ENCODE results near the gene KCNF1.

Gene KCNF1

DNA sequence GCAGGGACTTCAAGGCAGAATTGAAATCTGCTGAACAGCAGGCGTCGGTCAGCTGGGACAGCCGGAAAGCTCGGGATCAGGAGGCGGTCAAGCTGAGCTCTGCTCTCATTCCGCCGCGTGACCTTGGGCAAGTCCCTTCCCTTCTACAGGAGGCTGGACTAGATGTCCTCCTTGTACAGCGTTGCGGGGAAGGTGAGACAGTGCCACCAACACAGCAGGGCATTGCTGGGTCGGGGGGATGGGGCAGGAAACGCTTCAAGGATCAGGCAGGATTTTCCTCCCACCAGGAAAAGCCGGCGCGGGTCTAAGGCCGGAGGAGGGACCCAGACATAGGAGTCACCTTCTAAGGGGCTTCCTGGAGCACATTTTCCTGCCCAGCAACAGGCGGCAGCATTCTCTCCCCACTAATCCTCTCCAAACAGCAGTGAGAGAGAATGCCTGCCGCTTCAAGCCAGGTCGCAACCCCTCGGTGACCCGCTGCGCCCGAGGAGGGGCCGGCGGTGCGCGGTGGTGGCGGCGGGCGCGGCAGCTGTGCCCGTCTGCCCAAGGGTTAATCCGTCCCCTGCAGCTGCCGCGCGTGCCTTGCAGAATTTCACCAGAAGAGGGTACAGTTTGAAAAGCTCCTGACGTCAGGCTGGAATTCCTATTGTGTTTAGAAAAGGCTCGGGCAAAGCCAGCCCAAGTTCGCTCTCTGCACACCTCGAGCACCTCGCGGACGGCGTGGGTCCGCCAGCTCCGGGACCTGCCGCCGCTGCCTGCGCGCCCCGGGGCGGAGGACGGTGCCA, at the start of gene KCNF1:
Gene KCNF1, plus strand, starts transcription at position 644 of the 785 bp plus-strand sequence. CDS start 493 bp downstream, outside the sequence.
- peaks cover 72% of the 10 kb centered on the region for H3K27me3 Mint-ChIP-seq (ENCODE audit: low read depth, poor library complexity)
- peaks cover 7% of the 10 kb centered on the region for H3K9me3 Mint-ChIP-seq
- no peaks in the 10 kb centered on the region for H3K36me3 Mint-ChIP-seq (ENCODE audit: low read depth)
- H3K4me3 Mint-ChIP-seq, result peak within 1 kb of the TSS; percentile 79
- DNase-seq, result peak; percentile 71
- no peak within 1 kb of the TSS for H3K27ac Mint-ChIP-seq
- TF ChIP-seq, protein P1, sequence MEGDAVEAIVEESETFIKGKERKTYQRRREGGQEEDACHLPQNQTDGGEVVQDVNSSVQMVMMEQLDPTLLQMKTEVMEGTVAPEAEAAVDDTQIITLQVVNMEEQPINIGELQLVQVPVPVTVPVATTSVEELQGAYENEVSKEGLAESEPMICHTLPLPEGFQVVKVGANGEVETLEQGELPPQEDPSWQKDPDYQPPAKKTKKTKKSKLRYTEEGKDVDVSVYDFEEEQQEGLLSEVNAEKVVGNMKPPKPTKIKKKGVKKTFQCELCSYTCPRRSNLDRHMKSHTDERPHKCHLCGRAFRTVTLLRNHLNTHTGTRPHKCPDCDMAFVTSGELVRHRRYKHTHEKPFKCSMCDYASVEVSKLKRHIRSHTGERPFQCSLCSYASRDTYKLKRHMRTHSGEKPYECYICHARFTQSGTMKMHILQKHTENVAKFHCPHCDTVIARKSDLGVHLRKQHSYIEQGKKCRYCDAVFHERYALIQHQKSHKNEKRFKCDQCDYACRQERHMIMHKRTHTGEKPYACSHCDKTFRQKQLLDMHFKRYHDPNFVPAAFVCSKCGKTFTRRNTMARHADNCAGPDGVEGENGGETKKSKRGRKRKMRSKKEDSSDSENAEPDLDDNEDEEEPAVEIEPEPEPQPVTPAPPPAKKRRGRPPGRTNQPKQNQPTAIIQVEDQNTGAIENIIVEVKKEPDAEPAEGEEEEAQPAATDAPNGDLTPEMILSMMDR (IDR thresholded peaks at IDR 0.05), result no peak
- peaks cover 27% of the 10 kb centered on the region for H3K4me1 Mint-ChIP-seq

- H3K36me3 Mint-ChIP-seq (ENCODE audit: low read depth), result no peaks in the 10 kb centered on the region
- H3K27me3 Mint-ChIP-seq (ENCODE audit: low read depth, poor library complexity), result peaks cover 43% of the 10 kb centered on the region
These were observed 49.4 kb upstream of the KCNF1 start for GRCh38 chr2:10862330-10862729.

GRCh38 chr2:10863047-10863446, 48.7 kb upstream of the KCNF1 start:
- Mint-ChIP-seq H3K27ac (peak overlapping the region; percentile 75), H3K36me3 (ENCODE audit: low read depth) (no peaks in the 10 kb centered on the region), H3K4me1 (peaks cover 27% of the 10 kb centered on the region), H3K9me3 (no peaks in the 10 kb centered on the region), H3K27me3 (ENCODE audit: low read depth, poor library complexity) (peaks cover 45% of the 10 kb centered on the region), H3K4me3 (no peak overlapping the region)
- TF ChIP-seq, protein P1 (IDR thresholded peaks at IDR 0.05), result no peak
- no peak for DNase-seq

More at GRCh38 chr2:10862330-10862729, 49.4 kb upstream of the KCNF1 start:
- Mint-ChIP-seq H3K4me1 (peaks cover 24% of the 10 kb centered on the region), H3K9me3 (no peaks in the 10 kb centered on the region), H3K4me3 (no peak overlapping the region), H3K27ac (no peak overlapping the region)
- TF ChIP-seq, protein P1 (IDR thresholded peaks at IDR 0.05), result no peak
- no peak for DNase-seq

- peaks cover 42% of the 10 kb centered on the region for H3K27me3 Mint-ChIP-seq (ENCODE audit: low read depth, poor library complexity)
- H3K4me1 Mint-ChIP-seq, result peaks cover 29% of the 10 kb centered on the region
- no peaks in the 10 kb centered on the region for H3K9me3 Mint-ChIP-seq
- H3K4me3 Mint-ChIP-seq, result no peak overlapping the region
- no peak overlapping the region for H3K27ac Mint-ChIP-seq
- H3K36me3 Mint-ChIP-seq (ENCODE audit: low read depth), result no peaks in the 10 kb centered on the region
- no peak for DNase-seq
- TF ChIP-seq, protein P1 (IDR thresholded peaks at IDR 0.05), result no peak
These were observed 47.9 kb upstream of the KCNF1 start for GRCh38 chr2:10863837-10864236.

GRCh38 chr2:10864251-10864650, 47.5 kb upstream of the KCNF1 start:
- H3K9me3 Mint-ChIP-seq, result no peaks in the 10 kb centered on the region
- DNase-seq, result no peak
- TF ChIP-seq, protein P1 (IDR thresholded peaks at IDR 0.05), result no peak
- H3K27me3 Mint-ChIP-seq (ENCODE audit: low read depth, poor library complexity), result peaks cover 42% of the 10 kb centered on the region
- no peaks in the 10 kb centered on the region for H3K36me3 Mint-ChIP-seq (ENCODE audit: low read depth)
- no peak overlapping the region for H3K4me3 Mint-ChIP-seq
- peaks cover 29% of the 10 kb centered on the region for H3K4me1 Mint-ChIP-seq
- no peak overlapping the region for H3K27ac Mint-ChIP-seq

All from nephron progenitor cell (in vitro differentiated cells).